Caki2 (cell line): ENCODE data around the gene FTHL17. TPM values are rescaled to one million over a fixed set of nuclear protein-coding genes. Genes with fewer than 3 reads are reported as not detected.

ENCODE experiments used
- DNase-seq: peaks from one replicate; pipeline ENCODE4 v3.0.0-alpha.2; 2015; ENCODE audit warnings: low read depth
- in situ Hi-C: cut with HindIII; loops from 2 replicates; pipeline ENCODE4 v1.10.0; 2016; ENCODE audit warnings: low sequenced_read_pairs, low pct_unique_long_range_greater_than_20kb, mixed read lengths
- total RNA-seq: library from RNA; depleted of rRNA; stranded (reverse); fragments of >200 nt; shearing (Covaris generic); gene quantifications from 2 replicates; pipeline ENCODE4 v1.2.3, GENCODE V29; 2014; ENCODE audit warnings: low replicate concordance; rRNA removed

Gene FTHL17
- total RNA-seq = not detected in 2 replicates

GRCh38 chrX:31071725-31072124, at the start of gene FTHL17:
FTHL17 (minus strand) TSS chrX:31072041; CDS start chrX:31071953, 88 bp downstream.
- in situ Hi-C loops = no loop called here
- no peak for DNase-seq

- in situ Hi-C loops = no loop called here
- no peak for DNase-seq
These were observed 45.4 kb upstream of the FTHL17 start for GRCh38 chrX:31117266-31117665.

- no peak for DNase-seq
- in situ Hi-C loops = no loop called here
These were observed 43.6 kb upstream of the FTHL17 start for GRCh38 chrX:31115398-31115797.

GRCh38 chrX:31114858-31115257, 43.0 kb upstream of the FTHL17 start:
- in situ Hi-C loops = no loop called here
- no peak for DNase-seq

- DNase-seq = no peak
- in situ Hi-C loops = no loop called here
These were observed 40.6 kb upstream of the FTHL17 start for GRCh38 chrX:31112226-31112999.

GRCh38 chrX:31110657-31111056, 38.8 kb upstream of the FTHL17 start:
- in situ Hi-C loops = no loop called here

GRCh38 chrX:31099536-31100090, 27.8 kb upstream of the FTHL17 start:
- DNase-seq = no peak
- in situ Hi-C loops = no loop called here

More at GRCh38 chrX:31110657-31111056, 38.8 kb upstream of the FTHL17 start:
- DNase-seq = no peak

GRCh38 chrX:31098079-31098478, 26.2 kb upstream of the FTHL17 start:
- in situ Hi-C loops = no loop called here
- DNase-seq = no peak

GRCh38 chrX:31093639-31093975, 21.8 kb upstream of the FTHL17 start:
- no peak for DNase-seq
- in situ Hi-C loops = no loop called here

GRCh38 chrX:31092970-31093638, 21.3 kb upstream of the FTHL17 start:
- in situ Hi-C loops = no loop called here

GRCh38 chrX:31092476-31092875, 20.6 kb upstream of the FTHL17 start:
- in situ Hi-C loops = no loop called here

More at GRCh38 chrX:31092970-31093638, 21.3 kb upstream of the FTHL17 start:
- DNase-seq = no peak

GRCh38 chrX:31091819-31092218, 20.0 kb upstream of the FTHL17 start:
- no peak for DNase-seq

More at GRCh38 chrX:31092476-31092875, 20.6 kb upstream of the FTHL17 start:
- DNase-seq = no peak

GRCh38 chrX:31074522-31074921, 2.7 kb upstream of the FTHL17 start:
- in situ Hi-C loops = no loop called here
- DNase-seq = no peak

More at GRCh38 chrX:31091819-31092218, 20.0 kb upstream of the FTHL17 start:
- in situ Hi-C loops = no loop called here

- in situ Hi-C loops = no loop called here
- no peak for DNase-seq
These were observed 579 bp downstream of the FTHL17 start for GRCh38 chrX:31071262-31071661.

- in situ Hi-C loops = no loop called here
- DNase-seq = peak; percentile 0
These were observed 1.8 kb downstream of the FTHL17 start for GRCh38 chrX:31070057-31070468.

GRCh38 chrX:31063114-31063513, 8.7 kb downstream of the FTHL17 start:
- in situ Hi-C loops = no loop called here

GRCh38 chrX:31061091-31061490, 10.8 kb downstream of the FTHL17 start:
- no peak for DNase-seq
- in situ Hi-C loops = no loop called here

More at GRCh38 chrX:31063114-31063513, 8.7 kb downstream of the FTHL17 start:
- DNase-seq = no peak

GRCh38 chrX:31060016-31060415, 11.8 kb downstream of the FTHL17 start:
- in situ Hi-C loops = no loop called here
- DNase-seq = no peak

- no peak for DNase-seq
- in situ Hi-C loops = no loop called here
These were observed 13.6 kb downstream of the FTHL17 start for GRCh38 chrX:31058284-31058683.
